Thyroid gland (tissue), 4 donors: ENCODE data around the gene FRG2.
"Not testable (repeated sequence)": the region's sequence is repeated elsewhere in the genome, so short reads cannot be mapped to it uniquely, and the experiment has no call there.

ENCODE experiments used
- CTCF ChIP-seq, 6 experiments: fragments of 200-600 bp in 3 of 6; fragments of 450-650 bp in 3 of 6; sonication (generic) in 3 of 6; IDR thresholded peaks; one replicate each; pipeline ENCODE4 v1.5.1; 2016 to 2019; ENCODE audit warnings: antibody characterized with exemption in 6 of 6, mild to moderate bottlenecking in 2 of 6, inconsistent platforms in 1 of 6, moderate library complexity in 1 of 6
- POLR2A ChIP-seq, 2 donors: fragments of 450-650 bp; IDR thresholded peaks; one replicate each; pipeline ENCODE4 v1.6.1; 2017; ENCODE audit warnings: antibody characterized with exemption in 2 of 2, mild to moderate bottlenecking in 2 of 2, moderate library complexity in 1 of 2

DNA sequence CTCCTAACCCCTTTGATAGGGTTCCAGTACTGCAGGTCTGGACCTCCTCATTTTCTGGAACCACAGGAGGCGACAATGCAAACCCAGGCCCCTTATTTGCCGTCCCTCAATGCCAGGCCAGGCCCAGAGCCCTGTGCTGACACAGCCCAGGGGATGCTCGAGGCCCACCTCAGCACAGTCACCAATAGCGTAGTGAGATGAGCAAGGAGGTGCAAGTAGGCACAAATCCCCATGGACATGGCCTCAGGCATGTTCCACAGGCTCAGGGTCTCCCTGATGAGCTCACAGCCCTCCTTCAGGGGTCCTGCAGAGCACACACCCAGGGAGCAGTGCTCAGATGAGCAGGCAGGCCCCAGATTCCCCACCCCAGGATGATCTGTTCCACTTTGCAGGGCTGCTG is 31.9 kb upstream of the FRG2 start:
- TF ChIP-seq CTCF, POLR2A (IDR thresholded peaks at IDR 0.05): not testable (repeated sequence)
